ENCODE data around the gene GRPEL1. TPM values are rescaled to one million over a fixed set of nuclear protein-coding genes. Genes with fewer than 3 reads are reported as not detected.
A peak's percentile ranks its signal among the peaks of the same experiment; 100 is the strongest.

Gene GRPEL1
- 39.0 TPM for total RNA-seq (2013)
- 10 to 100 TPM; 44.1 to 49.6 (median 45.4) TPM for polyA plus RNA-seq
- polyA minus RNA-seq, result 15.8 and 25.4 TPM in 2 replicates
- total RNA-seq, result 24.5 to 86.3 (median 70.9) reads per million in 11 experiments

- peak; percentile 99 to 100 (median 100) for DNase-seq
- Mint-ChIP-seq H3K9me3 (no peaks in the 10 kb centered on the region), H3K27me3 (ENCODE audit: low read depth in 3 of 3) (peaks cover 12 to 24% (median 20%) of the 10 kb centered on the region in 3 donors), H3K4me3 (peak within 1 kb of the TSS; percentile 91 to 98), H3K27ac (peak within 1 kb of the TSS; percentile 90 to 98 (median 96)), H3K36me3 (peaks cover 22 to 28% of the 10 kb centered on the region in 2 donors), H3K4me1 (peaks cover 39% of the 10 kb centered on the region)
- intact Hi-C loops (cut with micrococcal nuclease), result loop anchor here (1.0 to 10.0 kb wide), 4 partner anchors 25 to 283 kb away; partner anchors contain the start of gene KIAA0232 (in 1 of the 2)
- Histone ChIP-seq H3K27me3 (ENCODE audit: control insufficient read depth in 2 of 2, insufficient read depth in 2 of 2, low read length in 2 of 2) (peaks cover 0 to 18% of the 10 kb centered on the region in 2 donors), H3K4me2 (replicated peaks; ENCODE audit: extremely low read depth, low read length, poor library complexity, severe bottlenecking) (peak within 1 kb of the TSS; percentile 88), H4K20me1 (ENCODE audit: insufficient read depth, low read length) (peaks cover 47% of the 10 kb centered on the region), H3K9ac (ENCODE audit: insufficient read depth, low read length, poor library complexity, severe bottlenecking) (peak within 1 kb of the TSS; percentile 97), H3K36me3 (replicated peaks in 1 of 2; ENCODE audit: control insufficient read depth in 1 of 2, insufficient read depth in 2 of 2, low read length in 2 of 2) (peaks cover 17 to 22% of the 10 kb centered on the region in 2 donors), H3K79me2 (ENCODE audit: insufficient read depth, low read length) (peaks cover 52% of the 10 kb centered on the region), H3K4me1 (ENCODE audit: control insufficient read depth in 1 of 2, insufficient read depth in 2 of 2, low read length in 2 of 2) (peaks cover 37 to 46% of the 10 kb centered on the region in 2 donors), H3K27ac (ENCODE audit: low read depth in 1 of 2, low read length in 2 of 2) (peak within 1 kb of the TSS; percentile 83 to 94), H2AFZ (ENCODE audit: insufficient read depth, low read depth, low read length, poor library complexity, severe bottlenecking) (peak within 1 kb of the TSS; percentile 95), H3K4me3 (replicated peaks in 1 of 3; ENCODE audit: low read depth in 2 of 3, low read length in 3 of 3) (peak within 1 kb of the TSS; percentile 70 to 83 (median 79)), H3K9me3 (replicated peaks in 1 of 2; ENCODE audit: control insufficient read depth in 1 of 2, insufficient read depth in 1 of 2, low read length in 2 of 2) (no peaks in the 10 kb centered on the region)
- under 1% methylated on average over 74 of the region's 81 CpGs for WGBS (ENCODE audit: insufficient coverage)
- no peak for TF ChIP-seq CTCF (IDR thresholded peaks at IDR 0.05)
These were observed at the start of gene GRPEL1 for GRCh38 chr4:7067452-7068278. TSS of gene GRPEL1 (minus strand) at chr4:7068064. CDS start at chr4:7068032, 32 bp downstream.

- no peak overlapping the region for H3K27ac Mint-ChIP-seq
- 87% methylated on average over 5 of the region's 6 CpGs for WGBS (ENCODE audit: insufficient coverage)
- H3K9ac ChIP-seq (ENCODE audit: insufficient read depth, low read length, poor library complexity, severe bottlenecking), result no peak overlapping the region
These were observed 48.8 kb upstream of the GRPEL1 start for GRCh38 chr4:7116705-7117104.

More at GRCh38 chr4:7116705-7117104, 48.8 kb upstream of the GRPEL1 start:
- no peak overlapping the region for H3K4me3 ChIP-seq (replicated peaks in 1 of 3; ENCODE audit: low read depth in 2 of 3, low read length in 3 of 3)
- H3K9me3 ChIP-seq (replicated peaks in 1 of 2; ENCODE audit: control insufficient read depth in 1 of 2, insufficient read depth in 1 of 2, low read length in 2 of 2), result peaks cover 0 to 2% of the 10 kb centered on the region in 2 donors
- H4K20me1 ChIP-seq (ENCODE audit: insufficient read depth, low read length), result no peaks in the 10 kb centered on the region
- H3K36me3 Mint-ChIP-seq, result no peaks in the 10 kb centered on the region
- DNase-seq, result no peak
- no peaks in the 10 kb centered on the region for H3K36me3 ChIP-seq (replicated peaks in 1 of 2; ENCODE audit: control insufficient read depth in 1 of 2, insufficient read depth in 2 of 2, low read length in 2 of 2)
- no peaks in the 10 kb centered on the region for H3K4me1 Mint-ChIP-seq
- intact Hi-C loops (cut with micrococcal nuclease), result no loop called here
- H3K9me3 Mint-ChIP-seq, result peaks cover 2 to 13% (median 7%) of the 10 kb centered on the region in 7 donors
- no peak overlapping the region for H3K4me3 Mint-ChIP-seq
- no peaks in the 10 kb centered on the region for H3K79me2 ChIP-seq (ENCODE audit: insufficient read depth, low read length)
- H3K27me3 ChIP-seq (ENCODE audit: control insufficient read depth in 2 of 2, insufficient read depth in 2 of 2, low read length in 2 of 2), result no peaks in the 10 kb centered on the region
- H3K27me3 Mint-ChIP-seq (ENCODE audit: low read depth in 3 of 3), result peaks cover 10 to 13% (median 10%) of the 10 kb centered on the region in 3 donors
- no peaks in the 10 kb centered on the region for H3K4me1 ChIP-seq (ENCODE audit: control insufficient read depth in 1 of 2, insufficient read depth in 2 of 2, low read length in 2 of 2)
- no peak for TF ChIP-seq CTCF (IDR thresholded peaks at IDR 0.05)
- no peak overlapping the region for H3K4me2 ChIP-seq (replicated peaks; ENCODE audit: extremely low read depth, low read length, poor library complexity, severe bottlenecking)
- H3K27ac ChIP-seq (ENCODE audit: low read depth in 1 of 2, low read length in 2 of 2), result no peak overlapping the region
- H2AFZ ChIP-seq (ENCODE audit: insufficient read depth, low read depth, low read length, poor library complexity, severe bottlenecking), result no peak overlapping the region

Measured in CD14-positive monocyte (primary cell).